ENCODE data around the gene LRRC8A.
A peak's percentile ranks its signal among the peaks of the same experiment; 100 is the strongest.
"Not testable (repeated sequence)": the region's sequence is repeated elsewhere in the genome, so short reads cannot be mapped to it uniquely, and the experiment has no call there.

Gene LRRC8A

DNA sequence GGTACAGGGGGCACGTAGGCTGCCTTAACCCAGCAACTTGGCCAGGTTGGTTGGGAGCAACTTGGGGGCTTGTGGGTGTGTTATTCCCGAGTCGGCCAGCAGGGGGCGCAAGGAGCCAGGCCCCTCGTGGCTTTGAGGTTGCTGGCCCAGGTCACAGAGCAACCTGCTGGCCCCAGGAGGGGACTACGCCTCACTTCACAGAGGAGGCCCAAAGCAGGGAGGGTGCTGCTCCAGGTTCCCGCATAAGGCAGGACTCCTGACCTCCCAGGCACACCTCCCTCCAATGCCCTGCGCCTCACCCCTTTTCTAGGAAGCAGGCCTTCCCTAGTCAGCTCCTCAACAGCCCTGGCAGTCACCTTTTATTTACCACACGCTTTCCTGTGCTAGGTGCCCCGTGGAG lies 18.3 kb upstream of the LRRC8A start:
- Mint-ChIP-seq H3K4me1 (peaks cover 11% of the 10 kb centered on the region), H3K27me3 (ENCODE audit: low read depth) (no peaks in the 10 kb centered on the region), H3K27ac (peak overlapping the region in 1 of 3 experiments; percentile 49), H3K36me3 (ENCODE audit: low read depth) (no peaks in the 10 kb centered on the region), H3K9me3 (no peaks in the 10 kb centered on the region), H3K4me3 (no peak overlapping the region)
- TF ChIP-seq, protein P1, sequence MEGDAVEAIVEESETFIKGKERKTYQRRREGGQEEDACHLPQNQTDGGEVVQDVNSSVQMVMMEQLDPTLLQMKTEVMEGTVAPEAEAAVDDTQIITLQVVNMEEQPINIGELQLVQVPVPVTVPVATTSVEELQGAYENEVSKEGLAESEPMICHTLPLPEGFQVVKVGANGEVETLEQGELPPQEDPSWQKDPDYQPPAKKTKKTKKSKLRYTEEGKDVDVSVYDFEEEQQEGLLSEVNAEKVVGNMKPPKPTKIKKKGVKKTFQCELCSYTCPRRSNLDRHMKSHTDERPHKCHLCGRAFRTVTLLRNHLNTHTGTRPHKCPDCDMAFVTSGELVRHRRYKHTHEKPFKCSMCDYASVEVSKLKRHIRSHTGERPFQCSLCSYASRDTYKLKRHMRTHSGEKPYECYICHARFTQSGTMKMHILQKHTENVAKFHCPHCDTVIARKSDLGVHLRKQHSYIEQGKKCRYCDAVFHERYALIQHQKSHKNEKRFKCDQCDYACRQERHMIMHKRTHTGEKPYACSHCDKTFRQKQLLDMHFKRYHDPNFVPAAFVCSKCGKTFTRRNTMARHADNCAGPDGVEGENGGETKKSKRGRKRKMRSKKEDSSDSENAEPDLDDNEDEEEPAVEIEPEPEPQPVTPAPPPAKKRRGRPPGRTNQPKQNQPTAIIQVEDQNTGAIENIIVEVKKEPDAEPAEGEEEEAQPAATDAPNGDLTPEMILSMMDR (IDR thresholded peaks at IDR 0.05; ENCODE audit: unreplicated experiment in 3 of 3) = peak; percentile 86 to 88 (median 87)

DNA sequence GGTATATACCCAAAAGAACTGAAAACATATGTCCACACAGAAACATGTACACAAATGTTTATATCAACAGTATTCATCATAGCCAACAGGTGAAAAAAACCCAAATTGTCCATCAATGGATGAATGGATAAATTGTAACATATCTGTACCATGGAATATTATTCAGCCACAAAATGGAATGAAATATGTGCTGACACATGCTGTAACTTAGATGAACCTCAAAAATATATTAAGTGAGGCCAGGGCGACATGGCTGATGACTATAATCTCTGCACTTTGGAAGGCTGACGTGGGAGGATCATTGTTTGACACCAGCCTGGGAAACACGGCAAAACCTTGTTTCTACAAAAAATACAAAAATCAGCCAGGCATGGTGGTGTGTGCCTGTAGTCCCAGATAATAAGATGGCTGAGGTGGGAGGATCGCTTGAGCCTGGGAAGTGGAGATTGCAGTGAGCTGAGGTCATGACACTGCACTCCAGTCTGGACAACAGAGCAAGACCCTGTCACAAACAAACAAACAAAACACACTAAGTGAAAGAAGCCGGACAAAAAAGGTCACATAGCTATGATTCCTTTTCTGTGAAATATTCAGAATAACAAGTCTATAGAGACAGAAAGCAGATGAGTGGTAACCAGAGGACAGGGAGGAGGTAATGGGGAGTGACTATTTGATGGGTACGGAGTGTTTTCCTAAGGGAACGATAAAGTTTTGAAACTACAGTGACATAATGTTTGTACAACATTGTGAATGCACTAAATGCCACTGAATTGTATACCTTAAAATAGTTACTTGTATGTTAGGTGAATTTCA lies 11.6 kb upstream of the LRRC8A start:
- TF ChIP-seq, protein P1 (IDR thresholded peaks at IDR 0.05; ENCODE audit: unreplicated experiment in 3 of 3) = no peak
- H3K36me3 Mint-ChIP-seq (ENCODE audit: low read depth) = no peaks in the 10 kb centered on the region
- H3K4me3 Mint-ChIP-seq = no peak overlapping the region
- no peaks in the 10 kb centered on the region for H3K4me1 Mint-ChIP-seq
- H3K27ac Mint-ChIP-seq = peak overlapping the region in 2 of 3 experiments; percentile 34 to 89
- H3K9me3 Mint-ChIP-seq = no peaks in the 10 kb centered on the region
- no peaks in the 10 kb centered on the region for H3K27me3 Mint-ChIP-seq (ENCODE audit: low read depth)

DNA sequence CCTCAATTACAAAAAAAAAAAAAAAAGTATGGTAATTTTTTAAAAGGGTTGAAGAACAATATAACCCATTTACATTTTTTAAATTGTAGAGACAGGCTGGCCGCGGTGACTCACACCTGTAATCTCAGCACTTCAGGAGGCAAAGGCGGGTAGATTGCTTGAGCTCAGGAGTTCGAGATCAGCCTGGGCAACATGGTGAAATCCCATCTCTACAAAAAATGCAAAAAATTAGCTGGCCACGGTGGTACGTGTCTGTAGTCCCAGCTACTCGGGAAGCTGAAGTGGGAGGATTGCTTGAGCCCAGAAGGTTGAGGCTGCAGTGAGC lies 11.0 kb upstream of the LRRC8A start:
- peak overlapping the region in 1 of 3 experiments; percentile 89 for H3K27ac Mint-ChIP-seq
- H3K27me3 Mint-ChIP-seq (ENCODE audit: low read depth); H3K36me3 Mint-ChIP-seq (ENCODE audit: low read depth); H3K4me3 Mint-ChIP-seq; H3K9me3 Mint-ChIP-seq; H3K4me1 Mint-ChIP-seq: not testable (repeated sequence)

DNA sequence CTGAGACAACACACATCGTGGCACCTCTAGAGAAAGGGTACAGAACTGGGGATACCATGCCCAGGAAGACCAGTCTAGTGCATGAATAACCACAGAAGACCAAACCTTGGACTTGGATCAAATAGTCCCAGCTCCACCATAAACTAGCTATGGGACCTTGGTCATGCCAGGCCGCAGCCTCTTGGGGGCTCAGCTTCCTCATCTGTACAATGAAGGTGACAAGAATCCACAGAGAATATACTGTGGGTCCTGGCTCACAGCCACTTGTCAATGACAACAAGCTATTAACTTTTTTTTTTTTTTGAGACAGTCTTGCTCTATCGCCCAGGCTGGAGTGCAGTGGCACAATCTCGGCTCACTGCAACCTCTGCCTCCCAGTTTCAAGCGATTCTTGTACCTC lies 4.1 kb upstream of the LRRC8A start:
- H3K4me3 Mint-ChIP-seq = no peak overlapping the region
- no peaks in the 10 kb centered on the region for H3K36me3 Mint-ChIP-seq (ENCODE audit: low read depth)
- H3K27me3 Mint-ChIP-seq (ENCODE audit: low read depth) = peaks cover 9% of the 10 kb centered on the region
- no peaks in the 10 kb centered on the region for H3K9me3 Mint-ChIP-seq
- H3K27ac Mint-ChIP-seq = no peak overlapping the region
- H3K4me1 Mint-ChIP-seq = peaks cover 15% of the 10 kb centered on the region
- TF ChIP-seq, protein P1 (IDR thresholded peaks at IDR 0.05; ENCODE audit: unreplicated experiment in 3 of 3) = no peak

DNA sequence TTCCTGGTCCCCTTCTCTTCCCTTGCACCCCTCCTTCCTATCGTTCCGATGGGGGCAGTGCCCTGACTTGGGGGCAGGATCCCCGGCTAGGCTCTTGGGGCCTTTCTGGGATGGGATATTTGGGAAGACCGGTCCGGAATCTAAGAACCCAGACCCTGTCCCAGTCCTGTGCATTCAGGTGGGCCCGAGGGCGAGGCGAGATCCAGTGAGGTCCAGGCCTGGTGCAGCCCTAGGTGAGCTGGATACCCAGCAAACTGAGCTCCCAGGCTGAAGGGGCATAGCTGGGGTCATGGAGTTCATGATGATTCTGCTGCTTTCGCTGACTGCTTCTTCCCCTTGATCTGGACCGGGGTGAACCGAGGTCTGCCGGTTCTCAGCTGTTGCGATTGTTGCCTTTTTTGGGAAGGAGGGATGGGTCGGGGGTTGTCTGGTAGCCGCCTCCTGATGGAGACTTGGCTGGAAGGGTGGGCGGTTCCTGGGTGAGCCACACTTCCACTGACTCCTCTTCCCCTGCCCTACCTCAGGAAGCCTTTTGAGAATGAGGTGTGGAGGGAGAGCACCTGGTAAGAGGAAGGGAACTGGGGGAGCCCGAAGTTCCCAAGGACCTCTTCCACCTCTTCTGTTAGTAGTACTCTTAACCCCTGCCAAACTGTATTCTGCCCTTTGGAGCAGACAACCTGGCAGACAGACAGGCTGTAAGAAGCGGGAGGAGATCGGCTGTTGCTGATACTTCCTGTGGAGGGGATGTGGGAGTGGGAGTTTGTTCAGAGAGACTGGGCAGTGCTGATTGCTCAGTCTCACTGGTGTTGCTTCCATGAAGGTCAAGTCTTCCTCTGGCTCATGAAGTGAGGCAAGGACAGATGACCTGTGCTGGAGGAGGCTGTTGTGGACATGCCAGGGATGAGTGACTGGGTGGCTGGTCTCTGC lies 1.0 kb downstream of the LRRC8A start:
- Mint-ChIP-seq H3K9me3 (no peaks in the 10 kb centered on the region), H3K27ac (peak overlapping the region; percentile 90 to 97 (median 96)), H3K36me3 (ENCODE audit: low read depth) (peaks cover 14% of the 10 kb centered on the region), H3K27me3 (ENCODE audit: low read depth) (peaks cover 4% of the 10 kb centered on the region), H3K4me3 (peak overlapping the region; percentile 98 to 99 (median 99)), H3K4me1 (peaks cover 41% of the 10 kb centered on the region)
- TF ChIP-seq, protein P1 (IDR thresholded peaks at IDR 0.05; ENCODE audit: unreplicated experiment in 3 of 3) = no peak

DNA sequence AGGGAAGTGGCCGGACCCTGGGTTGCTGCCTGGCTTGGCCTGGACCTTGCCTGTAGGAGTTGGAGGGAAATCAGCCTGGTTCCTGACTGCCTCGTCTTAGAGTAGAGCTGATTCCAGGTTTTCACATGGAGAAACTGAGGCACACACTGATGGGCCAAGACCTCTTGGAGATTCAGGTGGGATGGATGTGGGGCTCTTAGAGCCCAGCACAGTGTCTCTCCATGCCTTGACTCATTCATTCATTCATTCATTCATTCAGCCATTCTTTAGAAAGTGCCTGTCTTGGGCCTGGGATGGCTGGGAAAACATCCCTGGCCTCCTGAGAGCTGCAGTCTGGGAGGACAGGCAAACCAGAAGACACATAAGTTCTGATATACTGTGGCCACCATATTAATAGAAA lies 2.2 kb downstream of the LRRC8A start:
- TF ChIP-seq, protein P1 (IDR thresholded peaks at IDR 0.05; ENCODE audit: unreplicated experiment in 3 of 3) = no peak
- peaks cover 4% of the 10 kb centered on the region for H3K27me3 Mint-ChIP-seq (ENCODE audit: low read depth)
- peaks cover 51% of the 10 kb centered on the region for H3K4me1 Mint-ChIP-seq
- no peaks in the 10 kb centered on the region for H3K9me3 Mint-ChIP-seq
- peak overlapping the region; percentile 79 to 99 (median 99) for H3K4me3 Mint-ChIP-seq
- peak overlapping the region in 2 of 3 experiments; percentile 23 to 49 for H3K27ac Mint-ChIP-seq
- peaks cover 27% of the 10 kb centered on the region for H3K36me3 Mint-ChIP-seq (ENCODE audit: low read depth)
